Measurements from ENCODE around the gene PCDHA4.
"Not testable (repeated sequence)": the region's sequence is repeated elsewhere in the genome, so short reads cannot be mapped to it uniquely, and the experiment has no call there.

The PCDHA4 gene

GRCh38 chr5:140821375-140822280, 14.8 kb downstream of the PCDHA4 start, which contains the start of gene PCDHA5:
PCDHA5 (plus strand) TSS chr5:140821613.
- DNase-seq (ENCODE audit: low read depth in 2 of 2): no peak

- DNase-seq (ENCODE audit: low read depth in 2 of 2): no peak
Observed at GRCh38 chr5:140822281-140822629, 15.4 kb downstream of the PCDHA4 start.

- not testable (repeated sequence) for DNase-seq (ENCODE audit: low read depth in 2 of 2)
Observed at GRCh38 chr5:140822969-140823368, 16.1 kb downstream of the PCDHA4 start.

- no peak for DNase-seq (ENCODE audit: low read depth in 2 of 2)
Observed at GRCh38 chr5:140823475-140823874, 16.6 kb downstream of the PCDHA4 start.

GRCh38 chr5:140827704-140828361, 21.0 kb downstream of the PCDHA4 start, which contains the start of gene PCDHA6:
PCDHA6 (plus strand) TSS chr5:140827960; CDS start chr5:140828092, 132 bp downstream.
- DNase-seq (ENCODE audit: low read depth in 2 of 2): no peak

GRCh38 chr5:140828362-140828737, 21.5 kb downstream of the PCDHA4 start:
- DNase-seq (ENCODE audit: low read depth in 2 of 2): no peak

GRCh38 chr5:140829511-140830501, 22.9 kb downstream of the PCDHA4 start:
- DNase-seq (ENCODE audit: low read depth in 2 of 2): not testable (repeated sequence)

- DNase-seq (ENCODE audit: low read depth in 2 of 2): no peak
Observed at GRCh38 chr5:140833993-140834392, 27.1 kb downstream of the PCDHA4 start, which contains the start of gene PCDHA7. PCDHA7 (plus strand) TSS chr5:140834269; CDS start chr5:140834384, 115 bp downstream.

- DNase-seq (ENCODE audit: low read depth in 2 of 2): not testable (repeated sequence)
Observed at GRCh38 chr5:140834439-140835008, 27.7 kb downstream of the PCDHA4 start.

GRCh38 chr5:140835622-140836510, 29.0 kb downstream of the PCDHA4 start:
- no peak for DNase-seq (ENCODE audit: low read depth in 2 of 2)

- DNase-seq (ENCODE audit: low read depth in 2 of 2): no peak
Observed at GRCh38 chr5:140840978-140841962, 34.4 kb downstream of the PCDHA4 start, which contains the start of gene PCDHA8. PCDHA8 (plus strand) TSS chr5:140841187; CDS start chr5:140841322, 135 bp downstream.

- DNase-seq (ENCODE audit: low read depth in 2 of 2): no peak
Observed at GRCh38 chr5:140842798-140843733, 36.2 kb downstream of the PCDHA4 start.

- DNase-seq (ENCODE audit: low read depth in 2 of 2): not testable (repeated sequence)
Observed at GRCh38 chr5:140848139-140849102, 41.6 kb downstream of the PCDHA4 start, which contains the start of gene PCDHA9. PCDHA9 (plus strand) TSS chr5:140848382; CDS start chr5:140848496, 114 bp downstream.

GRCh38 chr5:140849831-140850634, 43.2 kb downstream of the PCDHA4 start:
- not testable (repeated sequence) for DNase-seq (ENCODE audit: low read depth in 2 of 2)

Data from stimulated activated CD8-positive, alpha-beta memory T cell treated with anti-CD3 and anti-CD28 coated beads, Interleukin-2, amount 100 ng/mL, for 1 hour (primary cell).